ENCODE results near the gene CBFA2T3. TPM values are rescaled to one million over a fixed set of nuclear protein-coding genes. Genes with fewer than 3 reads are reported as not detected.

CBFA2T3 gene
- total RNA-seq, 4 donors from 2014 or later: 0.95 to 7.3 (median 3.3) TPM

DNA sequence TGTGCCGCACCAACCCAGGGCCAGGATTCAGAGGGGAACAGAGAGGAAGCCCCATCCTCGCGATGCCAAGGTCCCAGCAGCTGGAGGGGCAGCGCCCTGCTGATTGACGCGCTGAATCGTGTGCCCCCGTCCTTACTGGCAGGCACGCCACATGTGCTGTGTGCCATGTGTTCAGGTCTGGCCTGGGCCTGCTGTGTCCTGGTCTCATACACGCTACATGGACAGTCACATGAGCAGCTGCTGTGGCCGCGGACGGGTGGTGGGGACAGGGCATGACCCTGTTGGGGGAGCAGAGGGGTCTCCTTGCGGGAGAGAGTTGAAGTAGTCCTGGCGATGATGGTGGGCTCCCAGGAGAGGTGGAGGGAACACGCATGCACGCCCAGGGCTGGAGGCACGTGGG is 18.0 kb downstream of the CBFA2T3 start:
- Histone ChIP-seq H3K9me3 (no peaks in the 10 kb centered on the region), H3K4me1 (no peaks in the 10 kb centered on the region), H3K36me3 (no peaks in the 10 kb centered on the region), H3K4me3 (no peak overlapping the region), H3K27ac (no peak overlapping the region), H3K27me3 (peaks cover 17 to 21% (median 19%) of the 10 kb centered on the region in 3 donors)
- intact Hi-C loops (cut with DNase I; ENCODE audit: low total_unique reads) (no loop called here), in situ Hi-C loops (cut with MboI; ENCODE audit: low sequenced_read_pairs in 4 of 4) (no loop called here)
- ATAC-seq (no peak), DNase-seq (no peak)
- no peak for TF ChIP-seq CTCF (IDR thresholded peaks at IDR 0.05 in 4 of 5, conservative IDR thresholded peaks at IDR 0.05 in 1 of 5)
- no peak for TF ChIP-seq POLR2A (IDR thresholded peaks at IDR 0.05)

- TF ChIP-seq CTCF (IDR thresholded peaks at IDR 0.05 in 4 of 5, conservative IDR thresholded peaks at IDR 0.05 in 1 of 5) (no peak), POLR2A (IDR thresholded peaks at IDR 0.05) (no peak)
- no peak overlapping the region for H3K27ac ChIP-seq
- ATAC-seq: no peak
- H3K9me3 ChIP-seq: no peaks in the 10 kb centered on the region
- H3K27me3 ChIP-seq: peaks cover 17 to 21% (median 19%) of the 10 kb centered on the region in 3 donors
- no peaks in the 10 kb centered on the region for H3K36me3 ChIP-seq
- no peak overlapping the region for H3K4me3 ChIP-seq
- intact Hi-C loops (cut with DNase I; ENCODE audit: low total_unique reads) (no loop called here), in situ Hi-C loops (cut with MboI; ENCODE audit: low sequenced_read_pairs in 4 of 4) (no loop called here)
- no peaks in the 10 kb centered on the region for H3K4me1 ChIP-seq
- no peak for DNase-seq
Observed at GRCh38 chr16:88957887-88958577, 19.0 kb downstream of the CBFA2T3 start.

GRCh38 chr16:88957433-88957767 is 19.6 kb downstream of the CBFA2T3 start:
- H3K4me1 ChIP-seq: no peaks in the 10 kb centered on the region
- ATAC-seq (no peak), DNase-seq (no peak)
- no peak overlapping the region for H3K4me3 ChIP-seq
- intact Hi-C loops (cut with DNase I; ENCODE audit: low total_unique reads): no loop called here
- TF ChIP-seq POLR2A (IDR thresholded peaks at IDR 0.05) (no peak), CTCF (IDR thresholded peaks at IDR 0.05 in 4 of 5, conservative IDR thresholded peaks at IDR 0.05 in 1 of 5) (no peak)
- H3K27me3 ChIP-seq: peaks cover 17 to 21% (median 19%) of the 10 kb centered on the region in 3 donors
- no peaks in the 10 kb centered on the region for H3K36me3 ChIP-seq
- in situ Hi-C loops (cut with MboI; ENCODE audit: low sequenced_read_pairs in 4 of 4): no loop called here
- H3K27ac ChIP-seq: no peak overlapping the region
- no peaks in the 10 kb centered on the region for H3K9me3 ChIP-seq

DNA sequence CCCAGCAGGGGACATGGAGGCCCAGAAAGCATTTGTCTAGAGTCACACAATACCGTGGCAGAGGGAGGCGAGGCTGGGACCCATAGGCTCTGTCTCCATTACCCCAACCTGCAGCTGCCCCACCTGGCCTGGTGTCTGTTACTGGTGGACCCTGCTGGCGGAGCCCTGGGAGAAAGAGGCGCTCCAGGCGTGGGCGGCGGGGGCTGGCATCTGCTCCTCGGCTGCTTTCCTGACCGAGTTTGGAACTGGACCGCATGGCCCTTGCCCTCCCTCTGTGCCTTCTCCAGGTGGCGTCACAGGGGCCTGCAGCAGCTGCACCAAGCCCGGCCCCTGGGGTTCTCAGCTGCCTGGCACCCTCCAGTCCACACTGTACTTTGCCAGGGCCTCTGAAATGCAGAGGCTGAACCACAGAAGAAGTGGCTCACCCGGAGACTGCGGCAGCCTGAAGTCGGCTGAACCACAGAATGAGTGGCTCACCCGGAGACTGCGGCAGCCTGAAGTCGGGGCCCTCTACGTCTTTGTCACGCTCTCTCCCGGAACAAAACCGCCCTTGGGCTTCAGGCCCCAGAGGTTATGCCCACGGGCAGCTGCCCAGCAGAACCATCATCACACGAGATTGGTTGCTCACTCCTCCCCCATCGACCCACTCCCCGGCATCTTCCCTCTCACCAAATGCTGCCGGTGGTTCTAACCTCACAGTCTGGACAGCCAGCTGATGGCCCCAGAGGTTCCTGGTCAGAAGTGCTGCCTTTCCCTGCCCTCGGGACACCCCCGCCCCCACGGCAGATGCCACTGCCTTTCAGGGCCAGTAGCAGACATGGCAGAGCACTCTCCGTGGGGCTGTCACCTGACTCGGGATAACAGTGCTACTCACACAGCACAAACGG is 20.2 kb downstream of the CBFA2T3 start:
- TF ChIP-seq CTCF (IDR thresholded peaks at IDR 0.05 in 4 of 5, conservative IDR thresholded peaks at IDR 0.05 in 1 of 5) (no peak), POLR2A (IDR thresholded peaks at IDR 0.05) (no peak)
- Histone ChIP-seq H3K4me1 (no peaks in the 10 kb centered on the region), H3K9me3 (no peaks in the 10 kb centered on the region), H3K27ac (no peak overlapping the region), H3K36me3 (no peaks in the 10 kb centered on the region), H3K4me3 (no peak overlapping the region), H3K27me3 (peaks cover 17 to 21% (median 19%) of the 10 kb centered on the region in 3 donors)
- ATAC-seq: no peak
- intact Hi-C loops (cut with DNase I; ENCODE audit: low total_unique reads) (no loop called here), in situ Hi-C loops (cut with MboI; ENCODE audit: low sequenced_read_pairs in 4 of 4) (no loop called here)
- no peak for DNase-seq
